ES-I3 (cell line): Measurements from ENCODE around the gene VAV3.

Experiments used
- H3K36me3 ChIP-seq: 2 replicates; pipeline ENCODE4 v1.6.1; 2013; ENCODE audit warnings: mild to moderate bottlenecking, low read length, control low read depth, moderate library complexity; ENCODE audit not compliant: insufficient read depth
- H3K4me1 ChIP-seq: 2 replicates; pipeline ENCODE4 v1.6.1; 2013; ENCODE audit warnings: mild to moderate bottlenecking, control low read depth, low read length; ENCODE audit not compliant: insufficient read depth
- H3K9ac ChIP-seq: 2 replicates; pipeline ENCODE4 v1.6.1; 2013; ENCODE audit warnings: low read depth, mild to moderate bottlenecking, low read length, moderate library complexity
- H3K9me3 ChIP-seq: 2 replicates; pipeline ENCODE4 v1.6.1; 2013; ENCODE audit warnings: mild to moderate bottlenecking, low read length, moderate library complexity; ENCODE audit not compliant: control insufficient read depth, insufficient read depth

VAV3 gene

GRCh38 chr1:107838056-107838455, 126.9 kb downstream of the VAV3 start:
- no peaks in the 10 kb centered on the region for H3K9me3 ChIP-seq
- no peaks in the 10 kb centered on the region; the same call in 1 of the 2 replicates for H3K4me1 ChIP-seq
- H3K36me3 ChIP-seq: no peaks in the 10 kb centered on the region
- H3K9ac ChIP-seq: no peak overlapping the region

- Histone ChIP-seq H3K4me1 (peaks cover 8% of the 10 kb centered on the region; the same call in 1 of the 2 replicates), H3K36me3 (no peaks in the 10 kb centered on the region), H3K9me3 (no peaks in the 10 kb centered on the region), H3K9ac (no peak overlapping the region)
Observed at GRCh38 chr1:107835151-107835670, 129.8 kb downstream of the VAV3 start.

GRCh38 chr1:107833061-107833460, 131.9 kb downstream of the VAV3 start:
- H3K36me3 ChIP-seq: no peaks in the 10 kb centered on the region
- no peak overlapping the region for H3K9ac ChIP-seq
- H3K4me1 ChIP-seq: peaks cover 20% of the 10 kb centered on the region; the same call in 1 of the 2 replicates
- no peaks in the 10 kb centered on the region for H3K9me3 ChIP-seq

GRCh38 chr1:107831921-107832320, 133.1 kb downstream of the VAV3 start:
- no peaks in the 10 kb centered on the region for H3K9me3 ChIP-seq
- H3K4me1 ChIP-seq: peaks cover 23% of the 10 kb centered on the region; the same call in 1 of the 2 replicates
- H3K9ac ChIP-seq: no peak overlapping the region
- H3K36me3 ChIP-seq: no peaks in the 10 kb centered on the region

- Histone ChIP-seq H3K9me3 (no peaks in the 10 kb centered on the region), H3K36me3 (no peaks in the 10 kb centered on the region), H3K4me1 (peaks cover 23% of the 10 kb centered on the region; the same call in 1 of the 2 replicates), H3K9ac (no peak overlapping the region)
Observed at GRCh38 chr1:107830526-107830925, 134.5 kb downstream of the VAV3 start.

- H3K9ac ChIP-seq: no peak overlapping the region
- H3K36me3 ChIP-seq: no peaks in the 10 kb centered on the region
- H3K9me3 ChIP-seq: no peaks in the 10 kb centered on the region
- H3K4me1 ChIP-seq: peaks cover 23% of the 10 kb centered on the region; the same call in 1 of the 2 replicates
Observed at GRCh38 chr1:107830075-107830474, 134.9 kb downstream of the VAV3 start.

GRCh38 chr1:107829036-107829770, 135.8 kb downstream of the VAV3 start:
- H3K9ac ChIP-seq: no peak overlapping the region
- no peaks in the 10 kb centered on the region for H3K36me3 ChIP-seq
- peaks cover 23% of the 10 kb centered on the region; the same call in 1 of the 2 replicates for H3K4me1 ChIP-seq
- H3K9me3 ChIP-seq: no peaks in the 10 kb centered on the region

- peaks cover 16% of the 10 kb centered on the region; the same call in 1 of the 2 replicates for H3K4me1 ChIP-seq
Observed at GRCh38 chr1:107824946-107825345, 140.0 kb downstream of the VAV3 start.

GRCh38 chr1:107821340-107821739, 143.6 kb downstream of the VAV3 start:
- no peak overlapping the region for H3K9ac ChIP-seq
- no peaks in the 10 kb centered on the region for H3K9me3 ChIP-seq
- H3K36me3 ChIP-seq: no peaks in the 10 kb centered on the region
- no peaks in the 10 kb centered on the region for H3K4me1 ChIP-seq

More at GRCh38 chr1:107824946-107825345, 140.0 kb downstream of the VAV3 start:
- Histone ChIP-seq H3K36me3 (no peaks in the 10 kb centered on the region), H3K9ac (no peak overlapping the region), H3K9me3 (no peaks in the 10 kb centered on the region)

- H3K9me3 ChIP-seq: no peaks in the 10 kb centered on the region
- H3K36me3 ChIP-seq: no peaks in the 10 kb centered on the region
- no peaks in the 10 kb centered on the region for H3K4me1 ChIP-seq
- H3K9ac ChIP-seq: no peak overlapping the region
Observed at GRCh38 chr1:107820801-107821200, 144.2 kb downstream of the VAV3 start.

- Histone ChIP-seq H3K9me3 (no peaks in the 10 kb centered on the region), H3K36me3 (no peaks in the 10 kb centered on the region), H3K9ac (no peak overlapping the region), H3K4me1 (no peaks in the 10 kb centered on the region)
Observed at GRCh38 chr1:107817935-107818334, 147.0 kb downstream of the VAV3 start.

- no peaks in the 10 kb centered on the region for H3K9me3 ChIP-seq
- no peaks in the 10 kb centered on the region for H3K4me1 ChIP-seq
- no peak overlapping the region for H3K9ac ChIP-seq
- no peaks in the 10 kb centered on the region for H3K36me3 ChIP-seq
Observed at GRCh38 chr1:107817206-107817605, 147.8 kb downstream of the VAV3 start.

GRCh38 chr1:107810291-107810951, 154.6 kb downstream of the VAV3 start:
- Histone ChIP-seq H3K4me1 (peaks cover 2% of the 10 kb centered on the region; the same call in 1 of the 2 replicates), H3K36me3 (no peaks in the 10 kb centered on the region), H3K9ac (no peak overlapping the region)

GRCh38 chr1:107807855-107808254, 157.1 kb downstream of the VAV3 start:
- no peaks in the 10 kb centered on the region for H3K9me3 ChIP-seq
- H3K9ac ChIP-seq: no peak overlapping the region
- H3K36me3 ChIP-seq: no peaks in the 10 kb centered on the region
- H3K4me1 ChIP-seq: peaks cover 17% of the 10 kb centered on the region; the same call in 1 of the 2 replicates

More at GRCh38 chr1:107810291-107810951, 154.6 kb downstream of the VAV3 start:
- no peaks in the 10 kb centered on the region for H3K9me3 ChIP-seq
